HUES6 (cell line): Measurements from ENCODE around the gene CHST9.

ENCODE experiments used
- H3K27ac ChIP-seq: 2 replicates; pipeline ENCODE4 v1.7.0; 2013; ENCODE audit warnings: low read depth, mild to moderate bottlenecking, low read length, inconsistent platforms
- H3K27me3 ChIP-seq: 2 replicates; pipeline ENCODE4 v1.6.1; 2013; ENCODE audit warnings: low read length; ENCODE audit not compliant: control insufficient read depth, insufficient read depth
- H3K36me3 ChIP-seq: 2 replicates; pipeline ENCODE4 v1.6.1; 2013; ENCODE audit warnings: low read length; ENCODE audit not compliant: control insufficient read depth, insufficient read depth
- H3K4me1 ChIP-seq: 2 replicates; pipeline ENCODE4 v1.6.1; 2013; ENCODE audit warnings: low read length; ENCODE audit not compliant: control insufficient read depth, insufficient read depth
- H3K4me3 ChIP-seq: 2 replicates; pipeline ENCODE4 v1.5.1; 2013; ENCODE audit warnings: low read depth, low read length
- H3K9ac ChIP-seq: one replicate; pipeline ENCODE4 v1.6.1; 2013; ENCODE audit warnings: mild to moderate bottlenecking, low read length
- H3K9me3 ChIP-seq: 2 replicates; pipeline ENCODE4 v1.6.1; 2013; ENCODE audit warnings: low read depth, low read length; ENCODE audit not compliant: control insufficient read depth, insufficient read depth

CHST9 gene

DNA sequence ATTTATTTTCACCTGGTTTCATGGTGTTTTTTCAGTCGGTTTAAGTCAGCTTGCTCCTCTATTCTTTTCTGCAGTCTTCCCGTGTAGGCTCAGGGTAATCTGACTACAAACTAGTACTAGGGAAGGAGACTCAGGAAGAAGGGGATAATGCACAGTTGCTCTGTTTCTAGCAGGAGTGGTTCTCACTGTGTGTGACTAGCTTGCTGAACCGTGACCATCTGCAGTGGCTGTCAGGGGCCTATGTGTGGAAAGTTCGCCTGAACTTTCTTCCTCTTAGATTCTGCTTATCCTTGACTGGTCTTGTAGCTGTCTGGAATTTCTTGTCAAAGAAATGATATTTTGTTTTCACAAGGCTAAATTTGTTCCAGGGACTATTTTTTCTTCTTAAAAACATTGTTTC lies 273.3 kb downstream of the CHST9 start:
- Histone ChIP-seq H3K27me3 (no peaks in the 10 kb centered on the region), H3K4me1 (peaks cover 10% of the 10 kb centered on the region), H3K36me3 (no peaks in the 10 kb centered on the region), H3K9me3 (no peaks in the 10 kb centered on the region), H3K9ac (no peak overlapping the region), H3K27ac (no peak overlapping the region), H3K4me3 (no peak overlapping the region)

DNA sequence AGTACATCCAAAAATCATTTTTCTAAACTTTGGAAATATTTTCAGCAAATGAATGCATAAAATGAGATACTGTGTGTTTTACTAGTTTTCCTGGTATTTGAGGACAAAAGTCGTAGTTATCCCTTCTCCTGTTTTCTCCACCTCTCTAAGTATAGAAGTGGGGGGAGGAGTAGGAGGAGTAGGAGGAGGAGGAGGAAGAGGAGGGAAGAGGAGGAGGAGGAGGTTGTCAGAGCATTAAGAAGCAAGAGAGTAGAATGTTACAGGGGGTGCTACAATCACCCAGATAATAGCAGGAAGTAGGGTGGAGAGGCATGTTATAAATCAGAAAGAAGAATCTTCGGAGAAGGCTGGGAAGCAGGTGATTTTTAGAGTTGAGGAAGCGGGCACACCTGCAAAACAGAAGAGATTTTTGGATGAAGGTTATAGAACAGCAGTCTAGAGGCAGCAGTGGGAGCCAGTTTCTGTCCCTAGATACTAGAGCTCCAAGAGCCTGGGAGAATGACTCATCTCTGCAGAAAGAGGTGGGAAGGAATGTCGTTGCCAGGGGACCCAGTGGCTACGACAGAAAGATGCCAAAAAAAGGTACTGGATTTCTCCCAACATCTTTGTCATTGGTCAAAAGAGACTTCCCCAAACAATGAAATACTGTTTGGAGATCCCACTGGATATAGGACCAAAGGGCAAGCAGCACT lies 275.4 kb downstream of the CHST9 start:
- H3K27ac ChIP-seq, result no peak overlapping the region
- H3K4me3 ChIP-seq, result no peak overlapping the region; the same call in 1 of the 2 replicates

DNA sequence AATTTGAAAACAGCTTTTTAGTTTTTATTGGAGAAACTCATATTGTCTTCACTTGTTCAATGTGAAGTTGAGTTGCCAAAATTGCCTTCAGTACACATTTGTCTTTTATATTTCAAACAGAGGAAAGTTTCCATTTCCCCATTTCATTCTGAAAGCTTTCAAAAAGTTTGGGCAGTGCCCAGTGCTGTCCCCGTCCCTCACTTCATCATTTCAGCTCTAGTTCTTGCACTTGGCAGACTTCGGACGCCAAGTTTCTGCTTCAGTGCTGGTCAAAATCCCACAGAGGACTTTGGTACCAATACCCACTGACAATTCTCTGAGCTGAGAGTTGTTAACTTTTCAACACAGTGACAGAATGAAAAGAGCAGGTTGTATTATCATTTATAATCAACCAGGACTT lies 276.2 kb downstream of the CHST9 start:
- Histone ChIP-seq H3K4me1 (peaks cover 10% of the 10 kb centered on the region), H3K36me3 (no peaks in the 10 kb centered on the region), H3K27me3 (no peaks in the 10 kb centered on the region), H3K4me3 (no peak overlapping the region), H3K9me3 (peaks cover 8% of the 10 kb centered on the region), H3K27ac (no peak overlapping the region), H3K9ac (no peak overlapping the region)

More for the DNA sequence above, 275.4 kb downstream of the CHST9 start:
- Histone ChIP-seq H3K9ac (no peak overlapping the region), H3K4me1 (peaks cover 10% of the 10 kb centered on the region), H3K9me3 (peaks cover 1% of the 10 kb centered on the region; the same call in 1 of the 2 replicates), H3K36me3 (no peaks in the 10 kb centered on the region), H3K27me3 (no peaks in the 10 kb centered on the region)

DNA sequence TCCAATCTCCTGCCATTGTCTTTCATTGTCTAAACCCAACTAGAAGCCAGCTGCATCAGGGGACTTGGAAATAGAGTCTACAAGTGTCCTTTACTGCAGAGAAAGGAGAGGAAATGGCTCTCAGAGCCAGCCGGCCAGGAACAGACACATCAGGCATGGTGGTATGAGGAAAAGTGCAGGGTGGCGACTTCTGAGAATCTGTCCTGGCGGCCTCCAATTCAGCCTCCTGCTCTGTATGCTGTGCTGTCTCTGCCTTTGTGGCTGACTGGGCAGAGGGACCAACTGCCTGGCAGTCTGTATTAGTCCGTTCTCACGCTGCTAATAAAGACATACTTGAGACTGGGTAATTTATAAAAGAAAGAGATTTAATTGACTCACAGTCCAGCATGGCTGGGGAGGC lies 282.8 kb downstream of the CHST9 start:
- no peak overlapping the region for H3K4me3 ChIP-seq
- H3K27ac ChIP-seq, result no peak overlapping the region
- H3K9ac ChIP-seq, result no peak overlapping the region
- H3K9me3 ChIP-seq, result peaks cover 27% of the 10 kb centered on the region
- no peaks in the 10 kb centered on the region for H3K4me1 ChIP-seq
- no peaks in the 10 kb centered on the region for H3K27me3 ChIP-seq
- no peaks in the 10 kb centered on the region for H3K36me3 ChIP-seq

DNA sequence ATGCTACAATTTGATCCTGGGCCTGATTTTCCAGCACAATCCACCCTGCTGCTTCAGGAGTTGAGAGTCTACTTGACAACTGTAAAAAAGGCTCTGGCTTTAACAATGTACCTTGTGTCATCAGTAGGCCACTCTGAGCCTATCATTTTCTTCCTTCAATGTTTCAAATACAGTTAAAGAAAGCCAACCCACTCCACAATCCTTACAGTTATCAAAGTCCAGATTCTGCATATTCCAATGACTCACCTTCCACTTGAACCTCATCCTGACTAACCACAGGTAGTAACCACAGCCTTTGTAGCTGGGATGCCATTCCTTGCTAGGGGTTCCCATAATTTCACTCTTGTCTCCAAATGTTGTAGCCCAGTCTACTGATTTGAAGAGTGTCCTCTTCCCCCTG lies 284.1 kb downstream of the CHST9 start:
- H3K9me3 ChIP-seq, result peaks cover 27% of the 10 kb centered on the region

DNA sequence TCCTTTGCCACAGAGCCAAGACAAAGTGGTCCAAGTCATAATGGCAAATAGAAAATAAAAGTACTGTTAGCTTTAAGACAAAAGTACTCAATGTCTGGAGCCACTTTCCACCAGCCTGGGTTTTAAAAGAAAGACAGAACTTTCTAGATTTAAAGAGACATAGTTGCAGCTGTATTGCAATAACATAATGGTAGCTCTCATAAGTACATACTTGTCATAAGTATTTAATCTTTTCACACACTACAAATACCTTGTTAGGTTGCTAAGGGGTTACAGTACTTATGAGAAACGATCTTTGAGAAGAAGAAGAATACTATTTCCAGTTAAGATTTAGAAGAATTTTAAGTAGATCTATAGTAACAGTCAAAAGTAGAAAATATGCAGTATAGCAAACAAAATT lies 290.7 kb downstream of the CHST9 start:
- Histone ChIP-seq H3K4me3 (no peak overlapping the region), H3K9me3 (no peaks in the 10 kb centered on the region), H3K9ac (no peak overlapping the region), H3K36me3 (no peaks in the 10 kb centered on the region), H3K27me3 (no peaks in the 10 kb centered on the region), H3K27ac (no peak overlapping the region), H3K4me1 (peaks cover 11% of the 10 kb centered on the region; the same call in 1 of the 2 replicates)

More for the DNA sequence above, 284.1 kb downstream of the CHST9 start:
- Histone ChIP-seq H3K36me3 (no peaks in the 10 kb centered on the region), H3K27ac (no peak overlapping the region), H3K4me3 (no peak overlapping the region), H3K4me1 (no peaks in the 10 kb centered on the region), H3K9ac (no peak overlapping the region), H3K27me3 (no peaks in the 10 kb centered on the region)

DNA sequence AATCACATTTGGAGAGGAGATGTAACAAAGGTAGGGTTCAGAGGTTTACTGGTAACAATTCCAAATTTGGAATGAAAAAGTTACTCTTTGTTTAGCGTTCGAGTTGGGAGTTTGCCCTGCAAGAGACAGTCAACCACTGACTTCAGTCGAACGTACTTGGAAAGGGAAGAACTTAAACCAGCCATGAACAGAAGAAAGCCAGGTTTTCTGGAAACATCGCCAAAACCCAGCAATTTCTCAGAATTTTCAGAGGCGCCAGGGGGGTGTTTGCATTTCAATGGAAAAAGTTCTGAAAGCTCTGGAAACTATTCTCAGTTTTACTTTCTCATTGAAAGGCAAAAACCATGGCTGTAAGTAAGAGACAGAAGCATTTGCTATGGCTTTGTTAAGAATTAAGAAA lies 291.1 kb downstream of the CHST9 start:
- peaks cover 11% of the 10 kb centered on the region; the same call in 1 of the 2 replicates for H3K4me1 ChIP-seq
- H3K27ac ChIP-seq, result no peak overlapping the region
- no peaks in the 10 kb centered on the region for H3K36me3 ChIP-seq
- no peak overlapping the region for H3K9ac ChIP-seq
- H3K27me3 ChIP-seq, result no peaks in the 10 kb centered on the region
- no peak overlapping the region for H3K4me3 ChIP-seq
- H3K9me3 ChIP-seq, result no peaks in the 10 kb centered on the region

DNA sequence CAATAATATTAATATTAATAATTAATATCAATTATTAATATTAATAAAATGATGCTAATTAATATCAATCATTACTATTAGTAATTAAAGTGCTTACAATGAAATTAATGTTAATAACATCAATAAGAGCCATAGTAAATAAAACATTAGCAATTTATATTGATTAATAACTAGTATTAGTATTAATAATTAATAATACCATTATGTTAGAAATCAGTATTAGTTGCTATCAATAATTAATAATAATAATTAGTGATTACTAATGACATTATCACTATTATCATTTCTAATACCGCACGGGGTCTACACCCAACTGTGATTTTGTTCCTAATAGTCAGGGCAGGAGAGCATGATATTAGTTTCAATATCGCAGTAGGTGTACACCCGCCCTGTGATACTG lies 296.8 kb downstream of the CHST9 start:
- H3K4me1 ChIP-seq, result no peaks in the 10 kb centered on the region
- no peak overlapping the region for H3K27ac ChIP-seq
- H3K9me3 ChIP-seq, result no peaks in the 10 kb centered on the region
- no peaks in the 10 kb centered on the region for H3K36me3 ChIP-seq
- no peak overlapping the region for H3K9ac ChIP-seq
- H3K27me3 ChIP-seq, result no peaks in the 10 kb centered on the region; the same call in 1 of the 2 replicates
- H3K4me3 ChIP-seq, result no peak overlapping the region

DNA sequence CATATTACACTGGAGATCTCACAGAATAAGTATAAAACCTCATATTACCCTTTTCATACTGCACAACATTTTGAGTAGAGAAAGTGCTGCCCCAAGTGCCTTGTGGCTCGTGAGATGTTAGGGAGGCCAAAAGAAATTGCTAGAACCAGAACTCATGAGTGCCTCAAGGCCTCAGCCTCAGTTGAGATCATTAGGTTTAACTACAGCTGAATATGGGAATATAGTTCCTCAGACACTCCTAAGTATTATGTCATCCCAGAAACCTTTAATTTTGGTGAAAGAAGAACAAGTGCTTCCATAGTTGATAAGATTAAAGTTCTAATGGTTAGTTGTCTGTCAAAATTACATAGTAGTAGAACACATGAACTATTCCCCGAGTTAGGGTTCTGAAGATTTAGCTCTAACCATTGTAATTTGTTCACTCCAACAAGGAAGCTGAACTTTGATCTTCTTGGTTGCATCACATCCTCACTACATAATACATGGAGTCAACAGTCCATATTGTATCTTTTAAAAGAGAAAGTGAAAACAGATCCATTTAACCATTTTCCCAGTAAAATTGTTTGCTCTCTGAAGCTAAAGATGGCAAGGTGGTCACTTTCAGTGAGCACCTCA lies 310.0 kb downstream of the CHST9 start:
- no peaks in the 10 kb centered on the region for H3K9me3 ChIP-seq
- no peaks in the 10 kb centered on the region for H3K27me3 ChIP-seq
- H3K4me3 ChIP-seq, result no peak overlapping the region
- H3K4me1 ChIP-seq, result no peaks in the 10 kb centered on the region
- no peak overlapping the region for H3K9ac ChIP-seq
- no peak overlapping the region for H3K27ac ChIP-seq
- H3K36me3 ChIP-seq, result no peaks in the 10 kb centered on the region

DNA sequence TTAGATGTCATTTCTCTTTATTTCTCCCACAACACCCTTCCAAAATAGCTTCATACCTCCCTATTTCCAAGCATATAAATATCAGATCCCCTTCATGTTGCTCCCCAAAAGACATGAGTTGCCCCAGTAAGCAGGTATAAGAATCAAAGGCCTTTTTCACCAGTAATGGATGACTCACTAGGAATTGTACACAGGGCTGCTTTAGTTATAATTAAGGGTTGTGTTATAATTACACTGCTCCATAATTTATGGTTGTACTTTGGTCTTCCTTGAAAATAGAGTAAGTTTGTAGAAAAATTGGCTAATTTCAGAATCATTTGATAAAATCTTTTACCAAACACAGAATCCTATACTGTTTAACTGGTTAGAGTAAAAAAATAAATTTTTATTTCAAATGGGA lies 310.8 kb downstream of the CHST9 start:
- no peak overlapping the region for H3K4me3 ChIP-seq
- no peaks in the 10 kb centered on the region for H3K9me3 ChIP-seq
- H3K27ac ChIP-seq, result no peak overlapping the region
- no peaks in the 10 kb centered on the region for H3K4me1 ChIP-seq
- H3K27me3 ChIP-seq, result no peaks in the 10 kb centered on the region
- H3K9ac ChIP-seq, result no peak overlapping the region
- H3K36me3 ChIP-seq, result no peaks in the 10 kb centered on the region

DNA sequence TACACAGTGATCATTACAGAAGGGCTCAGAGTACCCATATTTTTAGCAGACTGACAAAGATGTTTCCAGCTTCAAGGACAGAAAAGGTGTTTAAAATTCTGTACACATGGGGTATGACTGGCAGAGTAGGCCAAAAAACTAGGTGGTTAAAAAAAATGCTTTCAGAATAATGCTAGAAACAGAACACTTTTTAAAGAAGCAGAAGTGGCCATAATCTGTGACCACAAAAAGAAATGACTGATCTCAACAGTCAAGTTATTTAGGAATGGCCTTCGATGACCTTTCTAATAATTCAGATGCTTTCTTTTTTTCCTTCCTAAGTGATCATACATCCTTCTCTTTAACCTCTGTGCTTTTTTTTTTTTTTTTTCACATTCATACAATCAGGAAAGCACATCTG lies 315.5 kb downstream of the CHST9 start:
- Histone ChIP-seq H3K27me3 (peaks cover 9% of the 10 kb centered on the region; the same call in 1 of the 2 replicates), H3K27ac (no peak overlapping the region), H3K4me1 (peaks cover under 1% of the 10 kb centered on the region), H3K9me3 (no peaks in the 10 kb centered on the region), H3K9ac (no peak overlapping the region), H3K36me3 (no peaks in the 10 kb centered on the region), H3K4me3 (no peak overlapping the region)
